ENCODE data around the gene STPG2.

- TF ChIP-seq POLR2A (IDR thresholded peaks at IDR 0.05) (no peak), CTCF (IDR thresholded peaks at IDR 0.05) (no peak), POLR2AphosphoS5 (IDR thresholded peaks at IDR 0.05) (no peak)
Measured at GRCh38 chr4:97866821-97867556, 276.3 kb downstream of the STPG2 start.

All from transverse colon (tissue), 4 donors.